ENCODE measurements around the gene KRTAP10-10.
"Not testable (repeated sequence)": the region's sequence is repeated elsewhere in the genome, so short reads cannot be mapped to it uniquely, and the experiment has no call there.

The KRTAP10-10 gene

DNA sequence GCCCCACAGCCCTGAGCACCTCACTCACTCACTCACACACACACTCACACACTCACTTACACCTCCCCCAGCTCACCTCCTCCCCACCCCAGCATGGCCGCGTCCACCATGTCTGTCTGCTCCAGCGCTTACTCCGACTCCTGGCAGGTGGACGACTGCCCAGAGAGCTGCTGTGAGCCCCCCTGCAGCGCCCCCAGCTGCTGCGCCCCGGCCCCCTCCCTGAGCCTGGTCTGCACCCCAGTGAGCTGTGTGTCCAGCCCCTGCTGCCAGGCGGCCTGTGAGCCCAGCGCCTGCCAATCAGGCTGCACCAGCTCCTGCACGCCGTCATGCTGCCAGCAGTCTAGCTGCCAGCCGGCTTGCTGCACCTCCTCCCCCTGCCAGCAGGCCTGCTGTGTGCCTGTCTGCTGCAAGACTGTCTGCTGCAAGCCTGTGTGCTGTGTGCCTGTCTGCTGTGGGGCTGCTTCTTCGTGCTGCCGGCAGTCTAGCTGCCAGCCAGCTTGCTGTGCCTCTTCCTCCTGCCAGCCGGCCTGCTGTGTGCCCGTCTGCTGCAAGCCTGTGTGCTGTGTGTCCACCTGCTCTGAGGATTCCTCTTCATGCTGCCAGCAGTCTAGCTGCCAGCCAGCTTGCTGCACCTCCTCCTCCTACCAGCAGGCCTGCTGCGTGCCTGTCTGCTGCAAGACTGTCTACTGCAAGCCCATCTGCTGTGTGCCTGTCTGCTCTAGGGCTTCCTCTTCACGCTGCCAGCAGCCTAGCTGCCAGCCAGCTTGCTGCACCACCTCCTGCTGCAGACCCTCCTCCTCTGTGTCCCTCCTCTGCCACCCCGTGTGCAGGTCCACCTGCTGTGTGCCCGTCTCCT is 9.4 kb downstream of the KRTAP10-10 start, which contains the start of gene KRTAP10-11:
TSS of gene KRTAP10-11 (plus strand) at position 49 of the 856 bp plus-strand sequence. CDS start at position 94, 45 bp downstream.
- not testable (repeated sequence) for H3K36me3 ChIP-seq (ENCODE audit: control insufficient read depth in 1 of 2, insufficient read depth in 2 of 2, low read length in 2 of 2); H3K4me3 ChIP-seq (ENCODE audit: low read depth in 1 of 2, low read length in 2 of 2); H3K27me3 ChIP-seq (ENCODE audit: low read depth, low read length)

GRCh38 chr21:44647222-44647552 is 10.0 kb downstream of the KRTAP10-10 start:
- no peaks in the 10 kb centered on the region for H3K27me3 ChIP-seq (ENCODE audit: low read depth, low read length)
- H3K4me3 ChIP-seq (ENCODE audit: low read depth in 1 of 2, low read length in 2 of 2) = no peak overlapping the region
- H3K36me3 ChIP-seq (ENCODE audit: control insufficient read depth in 1 of 2, insufficient read depth in 2 of 2, low read length in 2 of 2) = no peaks in the 10 kb centered on the region
- H3K4me1 ChIP-seq (ENCODE audit: control insufficient read depth in 1 of 2, insufficient read depth in 2 of 2, low read length in 2 of 2) = no peaks in the 10 kb centered on the region
- H3K9me3 ChIP-seq (ENCODE audit: control insufficient read depth in 1 of 2, low read length in 2 of 2) = peaks cover 6 to 17% of the 10 kb centered on the region in 2 donors
- H3K27ac ChIP-seq (ENCODE audit: low read length) = no peak overlapping the region

More for the DNA sequence above, 9.4 kb downstream of the KRTAP10-10 start, which contains the start of gene KRTAP10-11:
- not testable (repeated sequence) for H3K27ac ChIP-seq (ENCODE audit: low read length); H3K4me1 ChIP-seq (ENCODE audit: control insufficient read depth in 1 of 2, insufficient read depth in 2 of 2, low read length in 2 of 2)
- peaks cover 7 to 17% of the 10 kb centered on the region in 2 donors for H3K9me3 ChIP-seq (ENCODE audit: control insufficient read depth in 1 of 2, low read length in 2 of 2)

DNA sequence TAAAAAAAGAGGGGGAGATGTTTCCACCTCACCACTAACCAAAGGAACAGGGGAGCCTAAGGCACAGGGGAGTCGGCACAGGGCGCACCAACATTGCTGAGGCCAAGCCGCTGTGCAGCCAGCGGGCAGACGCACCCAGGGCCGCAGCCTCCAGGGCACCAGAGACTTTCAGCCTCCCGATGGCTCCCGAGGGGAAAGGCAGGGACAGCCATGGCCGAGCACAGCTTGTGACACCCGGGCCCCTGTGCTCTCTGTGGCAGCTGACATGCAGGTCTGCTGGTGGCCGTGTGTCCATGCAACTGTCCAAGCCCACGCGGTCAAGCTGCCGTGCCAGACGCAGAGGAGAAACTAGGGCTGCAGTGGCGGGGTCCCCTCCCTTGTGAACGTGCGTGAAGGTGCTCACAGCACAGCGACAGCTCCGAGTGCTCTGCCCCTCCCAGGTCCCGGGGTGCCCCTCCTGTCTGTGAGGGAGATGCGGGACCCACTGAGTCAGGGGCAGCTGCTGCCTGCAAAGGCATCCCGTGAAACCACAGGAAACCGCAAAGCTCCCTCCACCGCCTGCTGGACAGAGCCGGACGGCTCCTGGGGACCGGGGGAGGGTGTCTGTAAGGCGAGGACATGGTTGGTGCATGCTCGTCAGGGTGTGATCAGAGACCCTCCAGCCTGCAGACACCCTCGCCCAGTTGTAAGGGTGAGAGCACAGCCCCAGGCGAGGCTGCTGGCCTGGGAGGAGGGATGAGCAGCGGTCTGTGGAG is 11.6 kb downstream of the KRTAP10-10 start:
- H3K27me3 ChIP-seq (ENCODE audit: low read depth, low read length) = no peaks in the 10 kb centered on the region
- no peaks in the 10 kb centered on the region for H3K4me1 ChIP-seq (ENCODE audit: control insufficient read depth in 1 of 2, insufficient read depth in 2 of 2, low read length in 2 of 2)
- peaks cover 6 to 16% of the 10 kb centered on the region in 2 donors for H3K9me3 ChIP-seq (ENCODE audit: control insufficient read depth in 1 of 2, low read length in 2 of 2)
- H3K4me3 ChIP-seq (ENCODE audit: low read depth in 1 of 2, low read length in 2 of 2) = no peak overlapping the region
- H3K36me3 ChIP-seq (ENCODE audit: control insufficient read depth in 1 of 2, insufficient read depth in 2 of 2, low read length in 2 of 2) = no peaks in the 10 kb centered on the region
- no peak overlapping the region for H3K27ac ChIP-seq (ENCODE audit: low read length)

DNA sequence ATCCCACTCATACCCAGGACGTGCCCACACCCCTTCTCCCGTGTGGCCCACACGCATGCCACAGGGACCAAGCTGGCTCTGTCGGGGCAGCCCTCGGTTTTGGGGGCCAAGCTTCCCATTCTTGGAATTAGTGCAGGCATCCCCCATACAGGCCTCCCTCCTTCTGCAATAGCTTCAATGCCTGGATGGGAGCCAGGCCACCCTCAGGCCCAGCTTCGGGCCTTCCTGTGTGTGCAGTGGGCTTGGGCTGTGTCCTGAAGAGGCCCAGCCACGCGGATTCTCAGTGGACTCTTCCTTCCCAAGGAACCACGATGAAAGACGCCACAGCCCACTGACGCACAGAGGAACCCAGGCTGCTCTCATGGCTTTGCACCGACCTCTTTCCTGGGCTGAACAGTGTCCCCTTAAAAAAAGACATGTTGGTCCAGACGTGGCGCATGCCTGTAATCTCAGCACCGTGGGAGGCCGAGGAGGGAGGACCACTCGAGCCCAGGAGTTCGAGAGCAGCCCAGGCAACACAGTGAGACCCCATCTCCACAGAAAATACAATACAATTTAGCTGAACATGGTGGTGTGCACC is 12.5 kb downstream of the KRTAP10-10 start:
- Histone ChIP-seq H3K9me3 (ENCODE audit: control insufficient read depth in 1 of 2, low read length in 2 of 2) (peaks cover 0 to 10% of the 10 kb centered on the region in 2 donors), H3K27ac (ENCODE audit: low read length) (no peak overlapping the region), H3K36me3 (ENCODE audit: control insufficient read depth in 1 of 2, insufficient read depth in 2 of 2, low read length in 2 of 2) (no peaks in the 10 kb centered on the region), H3K27me3 (ENCODE audit: low read depth, low read length) (no peaks in the 10 kb centered on the region), H3K4me3 (ENCODE audit: low read depth in 1 of 2, low read length in 2 of 2) (no peak overlapping the region), H3K4me1 (ENCODE audit: control insufficient read depth in 1 of 2, insufficient read depth in 2 of 2, low read length in 2 of 2) (no peaks in the 10 kb centered on the region)

DNA sequence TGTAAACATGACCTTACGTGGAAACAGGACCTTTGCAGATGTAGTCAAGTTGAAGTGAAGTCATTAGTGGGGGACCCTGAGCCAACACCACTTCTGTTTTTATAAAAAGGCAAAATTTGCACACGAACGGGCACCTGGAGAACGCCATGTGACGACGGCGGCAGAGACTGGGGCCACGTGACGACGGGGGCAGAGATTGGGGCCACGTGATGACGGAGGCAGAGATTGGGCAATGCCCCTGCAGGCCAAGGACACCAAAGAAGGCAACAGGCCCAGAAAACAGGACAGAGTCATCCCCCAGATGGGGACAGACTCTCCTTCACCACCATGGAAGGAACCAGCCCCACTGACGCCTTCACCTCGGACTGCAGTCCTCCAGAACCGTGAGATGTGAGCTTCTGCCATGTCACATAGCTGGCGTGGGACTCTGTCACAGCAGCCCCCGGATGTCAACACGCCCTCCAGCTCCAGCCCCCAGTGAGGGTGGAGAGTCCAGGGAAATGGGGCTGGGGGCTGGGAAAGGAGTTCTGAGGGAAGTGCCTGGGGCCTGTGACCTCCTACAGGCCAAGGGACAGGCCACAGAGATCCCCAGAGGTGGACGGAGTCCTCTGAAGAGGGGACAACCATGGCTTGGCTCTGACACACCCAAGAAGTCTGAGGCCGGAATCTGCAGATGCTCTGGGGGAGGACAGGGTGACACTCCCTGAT is 13.3 kb downstream of the KRTAP10-10 start:
- H3K27me3 ChIP-seq (ENCODE audit: low read depth, low read length) = no peaks in the 10 kb centered on the region
- no peaks in the 10 kb centered on the region for H3K4me1 ChIP-seq (ENCODE audit: control insufficient read depth in 1 of 2, insufficient read depth in 2 of 2, low read length in 2 of 2)
- H3K27ac ChIP-seq (ENCODE audit: low read length) = no peak overlapping the region
- peaks cover 0 to 3% of the 10 kb centered on the region in 2 donors for H3K9me3 ChIP-seq (ENCODE audit: control insufficient read depth in 1 of 2, low read length in 2 of 2)
- no peak overlapping the region for H3K4me3 ChIP-seq (ENCODE audit: low read depth in 1 of 2, low read length in 2 of 2)
- no peaks in the 10 kb centered on the region for H3K36me3 ChIP-seq (ENCODE audit: control insufficient read depth in 1 of 2, insufficient read depth in 2 of 2, low read length in 2 of 2)

DNA sequence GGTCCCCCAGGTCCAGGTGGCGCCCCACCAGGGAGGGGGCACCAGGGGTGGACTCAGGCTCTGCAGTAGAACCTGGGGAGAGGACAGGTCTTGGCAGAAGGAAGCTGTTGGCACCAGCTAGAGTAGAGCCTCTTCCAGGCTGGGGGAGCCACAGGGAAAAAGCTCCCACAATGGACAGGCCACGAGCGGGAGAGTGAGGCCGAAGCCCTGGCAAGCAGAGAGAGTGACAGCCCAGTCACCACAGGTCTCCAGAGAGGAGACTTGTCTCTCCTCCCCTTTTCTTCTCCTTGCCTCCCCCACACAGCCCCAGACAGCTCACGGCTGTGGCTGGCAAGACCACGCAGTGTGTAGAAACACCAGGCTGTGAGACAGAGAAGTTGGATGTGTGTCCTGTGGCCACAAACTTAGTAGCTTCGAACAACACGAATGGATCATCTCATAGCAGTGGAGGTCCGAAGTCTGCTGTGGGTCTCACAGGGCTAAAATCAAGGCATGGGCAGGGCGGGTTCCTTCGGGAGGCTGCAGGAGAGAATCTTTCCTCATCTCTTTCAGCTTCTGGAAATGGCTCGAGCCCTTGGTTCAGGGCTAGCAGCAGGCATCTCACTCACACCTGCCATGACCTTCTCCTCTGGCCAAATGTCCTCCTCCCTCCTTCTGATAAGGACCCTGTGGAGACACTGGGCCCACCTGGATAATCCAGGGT is 14.0 kb downstream of the KRTAP10-10 start:
- Histone ChIP-seq H3K27me3 (ENCODE audit: low read depth, low read length) (no peaks in the 10 kb centered on the region), H3K27ac (ENCODE audit: low read length) (no peak overlapping the region), H3K9me3 (ENCODE audit: control insufficient read depth in 1 of 2, low read length in 2 of 2) (peaks cover 0 to 9% of the 10 kb centered on the region in 2 donors), H3K36me3 (ENCODE audit: control insufficient read depth in 1 of 2, insufficient read depth in 2 of 2, low read length in 2 of 2) (no peaks in the 10 kb centered on the region), H3K4me3 (ENCODE audit: low read depth in 1 of 2, low read length in 2 of 2) (no peak overlapping the region), H3K4me1 (ENCODE audit: control insufficient read depth in 1 of 2, insufficient read depth in 2 of 2, low read length in 2 of 2) (no peaks in the 10 kb centered on the region)

GRCh38 chr21:44653123-44653522 is 16.0 kb downstream of the KRTAP10-10 start:
- Histone ChIP-seq H3K4me1 (ENCODE audit: control insufficient read depth in 1 of 2, insufficient read depth in 2 of 2, low read length in 2 of 2) (no peaks in the 10 kb centered on the region), H3K9me3 (ENCODE audit: control insufficient read depth in 1 of 2, low read length in 2 of 2) (peaks cover 0 to 19% of the 10 kb centered on the region in 2 donors), H3K36me3 (ENCODE audit: control insufficient read depth in 1 of 2, insufficient read depth in 2 of 2, low read length in 2 of 2) (no peaks in the 10 kb centered on the region), H3K27ac (ENCODE audit: low read length) (no peak overlapping the region), H3K27me3 (ENCODE audit: low read depth, low read length) (no peaks in the 10 kb centered on the region), H3K4me3 (ENCODE audit: low read depth in 1 of 2, low read length in 2 of 2) (no peak overlapping the region)

DNA sequence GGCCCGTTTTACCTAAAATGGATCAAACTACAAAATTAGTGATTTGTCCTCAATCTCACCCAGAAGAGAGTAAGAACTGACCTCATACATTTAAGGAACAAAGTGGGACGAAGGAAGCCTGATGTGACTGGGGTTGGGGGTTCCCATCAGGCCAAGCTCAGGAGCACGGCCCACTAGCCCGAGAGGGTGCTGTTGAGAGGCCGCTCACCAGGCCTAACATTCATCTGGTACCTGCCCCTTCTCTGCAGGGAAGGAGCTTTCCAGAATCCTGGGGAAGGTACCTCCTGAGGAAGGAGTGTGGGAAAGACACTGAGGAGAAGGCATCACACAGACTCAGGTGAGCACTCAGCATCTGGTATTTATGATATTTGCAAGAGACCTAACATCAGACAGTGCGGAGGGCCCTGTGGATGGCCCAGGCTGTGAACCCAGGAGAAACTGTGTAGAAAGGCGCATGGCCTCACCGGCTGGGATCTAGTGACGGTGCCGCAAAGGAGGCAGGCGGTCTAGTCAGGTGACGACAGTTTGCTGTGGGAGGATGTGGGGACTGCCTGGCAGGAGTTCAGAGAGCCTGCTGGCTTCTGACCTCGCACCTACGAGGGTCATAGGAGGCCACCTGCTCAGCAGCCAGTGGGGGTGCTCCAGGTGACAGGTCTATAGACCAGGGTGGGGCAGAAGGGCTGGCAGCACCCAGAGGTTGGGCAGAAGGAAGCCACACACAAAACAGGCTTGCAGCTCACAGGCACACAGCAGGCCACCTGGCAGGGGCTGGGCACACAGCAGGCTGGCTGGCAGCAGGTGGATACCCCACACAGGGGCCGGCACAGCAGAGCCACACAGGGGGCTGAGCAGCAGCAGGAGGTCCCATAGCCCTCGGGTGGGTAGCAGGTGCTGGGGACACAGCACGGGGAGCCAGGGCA is 16.8 kb downstream of the KRTAP10-10 start:
- Histone ChIP-seq H3K27ac (ENCODE audit: low read length) (no peak overlapping the region), H3K4me1 (ENCODE audit: control insufficient read depth in 1 of 2, insufficient read depth in 2 of 2, low read length in 2 of 2) (no peaks in the 10 kb centered on the region), H3K36me3 (ENCODE audit: control insufficient read depth in 1 of 2, insufficient read depth in 2 of 2, low read length in 2 of 2) (no peaks in the 10 kb centered on the region), H3K4me3 (ENCODE audit: low read depth in 1 of 2, low read length in 2 of 2) (no peak overlapping the region), H3K9me3 (ENCODE audit: control insufficient read depth in 1 of 2, low read length in 2 of 2) (peaks cover 0 to 19% of the 10 kb centered on the region in 2 donors), H3K27me3 (ENCODE audit: low read depth, low read length) (no peaks in the 10 kb centered on the region)

DNA sequence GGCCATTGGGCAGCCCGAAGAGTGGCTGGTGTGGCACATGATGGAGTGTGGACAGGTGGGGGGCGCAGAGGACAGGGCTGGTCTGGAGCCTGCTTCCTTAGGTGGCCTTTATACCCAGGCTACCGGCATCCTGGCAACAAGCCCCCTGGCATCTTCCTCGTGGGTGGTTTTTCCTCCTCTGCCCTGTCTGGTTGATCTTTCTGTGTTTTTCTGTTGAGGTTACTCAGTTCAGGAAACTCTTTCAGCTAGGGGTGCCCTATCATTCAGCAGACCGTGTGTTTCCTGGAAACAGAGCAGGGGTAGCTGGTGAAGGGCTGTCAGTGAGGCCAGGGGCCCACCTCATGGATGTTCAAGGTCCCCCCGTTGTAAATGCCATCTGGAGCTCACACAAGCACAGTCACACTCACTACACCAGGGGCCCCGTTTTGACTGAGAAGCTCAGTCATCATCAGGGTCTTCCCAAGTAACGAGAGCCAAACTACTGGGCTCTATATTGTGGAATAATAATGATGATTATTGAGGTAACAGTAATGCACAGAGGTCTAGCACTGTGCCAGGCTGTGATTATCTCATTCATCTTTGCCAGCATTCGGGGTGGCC is 17.5 kb downstream of the KRTAP10-10 start, which contains the start of gene KRTAP12-4:
TSS of gene KRTAP12-4 (minus strand) at position 84 of the 600 bp plus-strand sequence. CDS start at position 39, 45 bp downstream.
- peaks cover 0 to 19% of the 10 kb centered on the region in 2 donors for H3K9me3 ChIP-seq (ENCODE audit: control insufficient read depth in 1 of 2, low read length in 2 of 2)
- no peak within 1 kb of the TSS for H3K4me3 ChIP-seq (ENCODE audit: low read depth in 1 of 2, low read length in 2 of 2)
- no peaks in the 10 kb centered on the region for H3K27me3 ChIP-seq (ENCODE audit: low read depth, low read length)
- H3K36me3 ChIP-seq (ENCODE audit: control insufficient read depth in 1 of 2, insufficient read depth in 2 of 2, low read length in 2 of 2) = no peaks in the 10 kb centered on the region
- no peak within 1 kb of the TSS for H3K27ac ChIP-seq (ENCODE audit: low read length)
- no peaks in the 10 kb centered on the region for H3K4me1 ChIP-seq (ENCODE audit: control insufficient read depth in 1 of 2, insufficient read depth in 2 of 2, low read length in 2 of 2)

Data from muscle layer of duodenum (tissue), 2 donors.